Thoracic aorta (tissue), 2 donors: ENCODE measurements around the gene INTS6. TPM values are rescaled to one million over a fixed set of nuclear protein-coding genes. Genes with fewer than 3 reads are reported as not detected.

ENCODE experiments used
- ATAC-seq: fragments of 150-250 bp; one replicate; pipeline ENCODE4 v1.8.0; 2017; ENCODE audit warnings: low read depth; ENCODE audit not compliant: insufficient number of reproducible peaks, low FRiP score
- DNase-seq: peaks from one replicate; pipeline ENCODE4 v3.0.0-alpha.2; 2020; ENCODE audit warnings: low spot score
- H3K27ac ChIP-seq, 2 donors: fragments of 200-600 bp; sonication (generic); 1 replicate in 1 of 2; 2 replicates in 1 of 2; pipeline ENCODE4 v1.5.1; 2016; ENCODE audit warnings: mild to moderate bottlenecking in 2 of 2, moderate library complexity in 2 of 2
- H3K27me3 ChIP-seq: fragments of 200-600 bp; sonication (generic); replicated peaks from 2 replicates; pipeline ENCODE4 v1.6.0; 2016; ENCODE audit warnings: mild to moderate bottlenecking; ENCODE audit not compliant: insufficient read depth
- H3K36me3 ChIP-seq: fragments of 200-600 bp; sonication (generic); one replicate; pipeline ENCODE4 v1.5.1; 2016
- H3K4me1 ChIP-seq, 2 donors: fragments of 200-600 bp; sonication (generic); 1 replicate in 1 of 2; 2 replicates in 1 of 2; pipeline versions ENCODE4 v1.5.1 to v1.6.0; 2016; ENCODE audit warnings: low read depth in 2 of 2, mild to moderate bottlenecking in 1 of 2; ENCODE audit not compliant: control insufficient read depth in 1 of 2
- H3K4me3 ChIP-seq: fragments of 200-600 bp; sonication (generic); 2 replicates; pipeline ENCODE4 v1.5.1; 2016; ENCODE audit warnings: mild to moderate bottlenecking
- H3K9me3 ChIP-seq: fragments of 200-600 bp; sonication (generic); 2 replicates; pipeline ENCODE4 v1.5.1; 2016
- total RNA-seq, 2 donors: library from RNA; depleted of rRNA; stranded (reverse); fragments of >200 nt; gene quantifications; one replicate each; pipeline versions ENCODE4 v1.1.0 to v1.2.3, GENCODE V29; 2016
- TF ChIP-seq, protein P1 (sequence below): fragments of 200-600 bp; sonication (generic); IDR thresholded peaks from one replicate; pipeline ENCODE4 v1.5.1; 2019; ENCODE audit warnings: antibody characterized with exemption

The INTS6 gene
- total RNA-seq, 2 donors from 2014 or later, result 20.7 to 34.8 TPM

DNA sequence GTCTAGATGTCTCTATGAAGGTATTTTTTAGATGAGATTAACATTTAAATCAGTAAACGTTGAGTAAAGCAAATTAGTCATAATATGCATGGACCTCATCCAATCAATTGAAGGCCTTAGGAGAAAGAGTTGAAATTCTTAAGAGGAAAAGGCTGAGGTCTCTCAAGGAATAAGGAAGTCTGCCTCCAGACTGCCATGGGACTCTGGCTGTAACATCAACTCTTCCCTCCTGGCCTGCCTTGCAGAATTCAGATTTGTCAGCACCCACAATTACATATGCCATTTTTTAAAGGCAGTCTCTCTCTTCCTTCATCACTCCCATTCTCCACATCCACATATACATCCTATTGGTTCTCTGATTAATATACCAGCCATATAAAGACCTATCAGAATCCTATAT, 28.8 kb upstream of the INTS6 start:
- Histone ChIP-seq H3K27ac (no peak overlapping the region), H3K27me3 (no peaks in the 10 kb centered on the region), H3K9me3 (no peaks in the 10 kb centered on the region), H3K4me1 (no peaks in the 10 kb centered on the region), H3K4me3 (no peak overlapping the region), H3K36me3 (no peaks in the 10 kb centered on the region)
- TF ChIP-seq, protein P1, sequence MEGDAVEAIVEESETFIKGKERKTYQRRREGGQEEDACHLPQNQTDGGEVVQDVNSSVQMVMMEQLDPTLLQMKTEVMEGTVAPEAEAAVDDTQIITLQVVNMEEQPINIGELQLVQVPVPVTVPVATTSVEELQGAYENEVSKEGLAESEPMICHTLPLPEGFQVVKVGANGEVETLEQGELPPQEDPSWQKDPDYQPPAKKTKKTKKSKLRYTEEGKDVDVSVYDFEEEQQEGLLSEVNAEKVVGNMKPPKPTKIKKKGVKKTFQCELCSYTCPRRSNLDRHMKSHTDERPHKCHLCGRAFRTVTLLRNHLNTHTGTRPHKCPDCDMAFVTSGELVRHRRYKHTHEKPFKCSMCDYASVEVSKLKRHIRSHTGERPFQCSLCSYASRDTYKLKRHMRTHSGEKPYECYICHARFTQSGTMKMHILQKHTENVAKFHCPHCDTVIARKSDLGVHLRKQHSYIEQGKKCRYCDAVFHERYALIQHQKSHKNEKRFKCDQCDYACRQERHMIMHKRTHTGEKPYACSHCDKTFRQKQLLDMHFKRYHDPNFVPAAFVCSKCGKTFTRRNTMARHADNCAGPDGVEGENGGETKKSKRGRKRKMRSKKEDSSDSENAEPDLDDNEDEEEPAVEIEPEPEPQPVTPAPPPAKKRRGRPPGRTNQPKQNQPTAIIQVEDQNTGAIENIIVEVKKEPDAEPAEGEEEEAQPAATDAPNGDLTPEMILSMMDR, result no peak
- no peak for DNase-seq
- ATAC-seq, result no peak

- DNase-seq, result no peak
- Histone ChIP-seq H3K27me3 (no peaks in the 10 kb centered on the region), H3K36me3 (no peaks in the 10 kb centered on the region), H3K9me3 (no peaks in the 10 kb centered on the region), H3K4me1 (no peaks in the 10 kb centered on the region), H3K4me3 (no peak overlapping the region), H3K27ac (no peak overlapping the region)
- ATAC-seq, result no peak
- TF ChIP-seq, protein P1, result no peak
Measured at GRCh38 chr13:51479199-51479523, 26.3 kb upstream of the INTS6 start.

DNA sequence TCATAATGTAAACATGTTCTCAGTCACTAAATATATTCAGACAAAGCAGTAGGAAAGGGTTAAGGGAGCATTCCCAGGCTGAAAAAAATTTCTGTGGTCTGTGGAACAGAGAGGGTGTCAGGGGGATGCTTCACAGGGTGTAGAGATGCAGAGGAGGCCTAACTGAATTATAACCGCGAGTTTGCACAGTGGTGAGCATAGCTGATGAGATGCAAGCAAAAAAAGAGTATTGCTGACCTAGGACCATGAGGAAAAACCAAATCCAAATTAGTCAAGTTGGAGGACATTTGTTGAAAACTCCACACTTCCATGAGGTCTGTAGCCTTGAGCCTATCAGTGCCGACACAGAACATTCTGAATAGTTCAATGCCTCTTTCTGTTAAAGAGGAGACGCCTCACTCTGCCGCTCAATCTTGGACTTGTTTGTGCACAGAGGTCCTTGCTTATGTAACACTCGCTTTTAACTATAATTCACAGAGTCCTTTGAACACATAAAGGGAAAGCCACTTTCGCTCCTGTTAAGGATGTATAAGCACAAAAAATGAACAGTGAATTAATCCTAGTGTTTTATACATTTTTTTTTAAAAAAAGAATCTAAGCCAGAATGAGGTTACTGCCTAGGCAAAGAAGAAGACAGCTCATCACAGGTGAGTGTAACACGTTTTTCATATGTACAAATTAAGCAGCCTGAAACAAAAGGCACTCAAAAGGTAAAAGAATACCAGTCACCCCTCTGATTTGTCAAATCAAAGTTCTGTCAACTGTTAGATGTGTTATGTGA, 25.8 kb upstream of the INTS6 start:
- no peaks in the 10 kb centered on the region for H3K9me3 ChIP-seq
- H3K27me3 ChIP-seq, result no peaks in the 10 kb centered on the region
- TF ChIP-seq, protein P1, result no peak

GRCh38 chr13:51477653-51478324, 25.0 kb upstream of the INTS6 start:
- Histone ChIP-seq H3K9me3 (no peaks in the 10 kb centered on the region), H3K4me3 (no peak overlapping the region), H3K4me1 (no peaks in the 10 kb centered on the region), H3K27me3 (no peaks in the 10 kb centered on the region), H3K27ac (no peak overlapping the region), H3K36me3 (no peaks in the 10 kb centered on the region)
- TF ChIP-seq, protein P1, result no peak
- ATAC-seq (no peak), DNase-seq (no peak)

More for the DNA sequence above, 25.8 kb upstream of the INTS6 start:
- no peaks in the 10 kb centered on the region for H3K36me3 ChIP-seq
- no peaks in the 10 kb centered on the region for H3K4me1 ChIP-seq
- H3K27ac ChIP-seq, result no peak overlapping the region
- no peak overlapping the region for H3K4me3 ChIP-seq
- ATAC-seq (no peak), DNase-seq (no peak)

DNA sequence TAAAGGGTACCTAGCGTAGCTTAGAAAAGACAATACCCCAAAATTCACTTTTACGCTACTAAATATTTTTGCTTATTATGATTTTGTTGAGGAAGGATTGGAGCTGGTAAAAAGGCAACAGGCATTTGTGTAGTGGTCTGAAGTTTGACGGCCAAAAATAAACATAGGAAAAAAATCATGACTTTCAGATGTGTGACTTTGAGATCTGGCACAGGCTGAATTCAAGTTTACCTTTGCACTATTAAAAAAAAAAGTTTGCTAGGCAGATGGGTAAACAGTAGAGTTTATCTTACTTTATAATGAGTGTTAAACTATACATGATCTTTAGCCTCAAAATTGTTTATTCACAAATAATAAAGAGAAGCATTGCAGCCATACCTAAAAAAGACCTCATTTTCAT, 24.3 kb upstream of the INTS6 start:
- Histone ChIP-seq H3K9me3 (no peaks in the 10 kb centered on the region), H3K4me3 (no peak overlapping the region), H3K36me3 (no peaks in the 10 kb centered on the region), H3K27ac (no peak overlapping the region), H3K4me1 (no peaks in the 10 kb centered on the region), H3K27me3 (no peaks in the 10 kb centered on the region)
- TF ChIP-seq, protein P1, result no peak
- DNase-seq (no peak), ATAC-seq (no peak)
